GM18909 (cell line): ENCODE results near the gene OR2A42.
"Not testable (repeated sequence)": the region's sequence is repeated elsewhere in the genome, so short reads cannot be mapped to it uniquely, and the experiment has no call there.

Experiments
- ATAC-seq: cut with Tn5 transposase; IDR thresholded peaks from one replicate; pipeline ENCODE4 v1.9.1; 2021; ENCODE audit warnings: mild to moderate bottlenecking; ENCODE audit not compliant: unreplicated experiment, poor library complexity

Gene OR2A42, protein sequence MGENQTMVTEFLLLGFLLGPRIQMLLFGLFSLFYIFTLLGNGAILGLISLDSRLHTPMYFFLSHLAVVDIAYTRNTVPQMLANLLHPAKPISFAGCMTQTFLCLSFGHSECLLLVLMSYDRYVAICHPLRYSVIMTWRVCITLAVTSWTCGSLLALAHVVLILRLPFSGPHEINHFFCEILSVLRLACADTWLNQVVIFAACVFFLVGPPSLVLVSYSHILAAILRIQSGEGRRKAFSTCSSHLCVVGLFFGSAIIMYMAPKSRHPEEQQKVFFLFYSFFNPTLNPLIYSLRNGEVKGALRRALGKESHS

DNA sequence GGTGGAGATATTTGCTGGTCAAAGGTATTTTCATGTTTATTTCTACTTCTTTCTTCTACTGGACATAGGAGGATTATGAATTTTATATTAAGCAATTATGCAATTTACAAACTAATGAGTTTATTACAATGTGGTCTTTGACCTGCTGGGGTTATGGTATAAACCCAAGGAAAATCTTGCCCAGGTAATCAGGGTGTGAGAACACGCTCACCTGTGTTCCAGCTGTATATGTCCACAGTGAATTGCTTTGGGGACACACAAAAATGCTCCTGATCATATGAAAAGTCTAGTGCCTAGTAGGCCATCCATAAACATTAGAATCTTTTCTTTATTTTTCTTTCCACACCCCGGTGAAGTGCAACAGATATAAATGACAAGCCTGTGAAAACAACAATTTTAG, at the start of gene OR2A42:
Gene OR2A42 (minus strand): TSS at position 241 of the 400 bp plus-strand sequence. CDS start 6,762 bp downstream, outside the sequence.
- ATAC-seq, result not testable (repeated sequence)

DNA sequence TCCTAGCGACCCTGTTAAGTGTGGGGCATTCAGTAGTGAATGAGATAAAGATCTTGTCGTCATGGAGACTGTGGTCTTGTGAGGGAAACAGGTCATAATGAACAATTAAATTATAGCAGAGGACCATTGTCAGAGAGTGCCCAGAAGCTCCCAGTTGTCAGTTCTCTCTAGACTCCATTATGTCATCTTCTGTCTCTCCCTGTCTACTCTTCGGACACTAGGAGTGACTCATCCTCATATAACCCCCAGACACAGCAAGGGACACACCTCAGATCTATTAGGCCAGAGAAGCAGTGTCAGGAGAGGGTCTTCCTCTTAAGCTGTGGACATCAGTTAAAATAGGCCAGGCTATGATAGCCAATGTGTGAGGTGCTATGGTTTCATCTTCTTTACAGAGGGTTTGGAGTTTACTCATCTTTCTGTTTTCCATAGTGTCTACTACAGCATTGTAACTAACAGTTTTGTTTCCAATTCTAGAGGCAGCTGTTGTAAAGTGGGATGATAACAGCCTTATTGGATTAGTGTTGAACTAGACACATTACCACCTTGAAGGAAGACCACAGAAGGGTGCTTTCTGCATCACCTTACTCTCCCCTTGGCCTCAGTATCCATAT, 47.9 kb upstream of the OR2A42 start:
- not testable (repeated sequence) for ATAC-seq

DNA sequence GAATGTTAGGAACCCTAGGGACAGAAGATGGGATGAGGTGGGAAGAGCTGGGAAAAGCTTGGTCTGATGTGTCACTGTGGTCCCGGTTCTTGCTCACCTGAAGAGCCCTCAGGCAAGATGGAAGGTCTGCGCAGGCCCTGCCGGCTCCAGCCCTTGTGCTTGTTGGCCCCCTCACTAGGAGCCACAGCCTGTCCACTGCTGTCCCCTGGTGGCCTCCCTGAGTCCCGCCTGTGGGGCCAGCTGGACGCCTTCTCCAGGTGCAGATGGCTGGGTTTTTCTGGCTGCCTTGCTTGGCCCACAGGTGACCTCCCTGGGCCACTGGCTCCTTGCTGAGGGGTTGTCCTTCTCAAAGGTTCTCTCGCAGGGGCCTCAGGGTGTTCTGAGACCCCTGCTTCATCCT, 44.3 kb upstream of the OR2A42 start:
- not testable (repeated sequence) for ATAC-seq

DNA sequence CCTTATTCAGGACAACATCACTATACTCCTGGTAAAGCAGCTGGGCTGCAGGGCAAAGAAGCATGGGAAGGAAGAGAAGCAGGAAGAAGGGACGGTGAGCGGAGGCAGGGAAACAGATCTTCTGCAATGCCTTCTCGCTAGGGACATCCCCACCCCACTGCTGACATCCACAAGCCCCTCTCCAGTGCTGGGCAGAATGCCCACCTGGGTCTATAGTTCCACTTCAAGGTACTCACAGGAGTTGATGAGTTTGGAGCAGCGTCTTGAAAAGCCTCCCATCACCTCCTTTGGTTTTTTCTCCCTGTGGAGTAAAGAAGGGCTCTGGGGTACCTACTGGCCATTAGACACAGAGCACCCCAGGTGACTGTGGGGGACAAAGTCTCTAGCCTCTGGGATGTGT, 43.1 kb upstream of the OR2A42 start:
- ATAC-seq, result not testable (repeated sequence)

DNA sequence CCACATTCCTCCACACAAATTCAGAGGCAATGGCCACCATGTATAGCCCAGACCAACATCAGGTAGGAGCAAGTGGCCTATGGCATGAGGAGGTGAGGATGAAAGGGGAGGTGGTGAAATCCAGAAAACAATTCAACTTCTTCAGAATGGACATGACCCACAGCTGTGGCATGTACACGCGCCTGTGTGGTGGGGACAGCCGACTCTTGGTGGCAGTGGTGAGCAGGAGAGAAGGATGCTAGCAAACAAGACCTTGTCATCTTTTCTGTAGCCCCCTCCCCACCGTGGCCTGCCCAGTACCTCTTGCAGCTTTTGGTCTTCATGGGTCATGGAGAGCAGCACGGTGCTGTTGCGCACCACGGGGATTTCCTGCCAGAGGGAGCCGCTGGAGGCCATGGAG, 42.6 kb upstream of the OR2A42 start:
- ATAC-seq, result not testable (repeated sequence)

DNA sequence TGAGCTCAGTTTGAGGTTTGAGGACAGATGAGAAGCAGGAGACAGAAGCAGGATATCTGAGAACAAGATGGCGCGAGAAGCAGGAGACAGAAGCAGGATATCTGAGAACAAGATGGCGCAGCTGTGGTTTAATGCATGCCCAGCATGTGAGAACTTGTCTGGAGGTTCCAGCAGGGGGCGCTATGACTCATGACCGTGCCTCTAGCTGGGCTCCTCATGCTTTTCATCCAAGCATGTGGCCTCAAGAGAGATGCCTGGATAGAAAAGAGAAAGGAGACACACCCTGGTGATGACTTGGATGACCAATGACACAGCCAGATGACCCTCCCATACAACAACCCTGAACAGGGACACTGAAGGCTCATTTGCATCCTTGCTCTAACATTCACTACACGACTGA, 40.6 kb upstream of the OR2A42 start:
- ATAC-seq, result peak; percentile 48

DNA sequence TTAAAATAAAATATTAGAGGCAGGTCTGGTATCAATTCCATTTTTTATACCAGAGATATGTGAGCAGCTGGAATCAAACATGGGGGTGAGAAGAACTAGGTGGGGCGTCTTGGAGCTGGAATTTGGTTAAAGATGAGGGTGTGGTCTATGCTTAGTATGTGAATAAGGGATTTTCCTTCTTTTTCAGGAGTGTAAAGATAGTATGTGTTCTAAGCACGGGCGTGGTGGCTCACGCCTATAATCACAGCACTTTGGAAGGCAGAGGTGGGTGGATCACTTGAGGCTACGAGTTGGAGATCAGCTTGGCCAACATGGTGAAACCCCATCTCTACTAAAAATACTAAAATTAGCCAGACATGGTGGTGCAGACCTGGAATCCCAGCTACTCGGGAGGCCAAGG, 35.9 kb upstream of the OR2A42 start:
- ATAC-seq, result not testable (repeated sequence)

DNA sequence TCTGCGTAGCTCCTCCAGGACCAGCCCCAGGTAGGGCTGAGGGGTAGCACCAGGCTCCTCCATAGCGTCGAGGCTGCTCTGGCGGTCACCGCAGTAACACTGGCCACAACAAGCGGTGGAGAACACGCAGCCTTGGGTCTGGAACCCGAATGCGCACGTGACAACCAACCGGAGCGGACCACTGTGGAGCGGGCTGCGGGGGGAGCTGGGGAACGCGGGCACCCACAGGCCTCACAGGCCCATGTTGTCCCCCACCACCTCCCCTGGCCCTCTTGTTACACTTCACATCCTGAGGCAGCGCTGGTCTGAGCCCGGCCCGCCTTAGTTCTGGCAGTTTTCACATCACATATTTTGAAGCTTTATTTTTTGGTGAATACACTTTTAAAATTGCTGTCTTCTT, 29.8 kb upstream of the OR2A42 start, which contains the start of gene CTAGE8:
Gene CTAGE8 (minus strand): TSS at position 101 of the 400 bp plus-strand sequence. CDS start 38 bp downstream, at position 63.
- not testable (repeated sequence) for ATAC-seq

DNA sequence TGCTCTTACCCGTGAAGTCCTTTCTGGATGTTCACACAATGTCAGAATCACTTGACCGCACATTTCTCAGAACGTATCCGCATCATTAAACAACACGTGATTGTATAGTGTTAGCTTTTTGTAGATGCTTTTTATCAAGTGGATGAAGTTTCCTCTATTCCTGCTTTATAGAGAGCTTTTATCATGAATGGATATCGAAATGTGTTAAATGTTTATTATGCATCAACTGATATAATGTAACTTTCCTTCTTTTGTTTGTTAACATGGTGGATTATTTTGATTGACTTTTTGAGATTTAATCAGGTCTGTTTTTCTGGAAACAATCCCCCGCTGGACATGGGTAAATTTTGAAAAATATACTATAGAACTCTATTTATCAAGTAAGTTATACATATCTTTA, 25.3 kb upstream of the OR2A42 start, which contains the start of gene OR2A7:
Gene OR2A7 (minus strand): TSS at position 101 of the 400 bp plus-strand sequence. CDS start 5,164 bp downstream, outside the sequence.
- not testable (repeated sequence) for ATAC-seq

DNA sequence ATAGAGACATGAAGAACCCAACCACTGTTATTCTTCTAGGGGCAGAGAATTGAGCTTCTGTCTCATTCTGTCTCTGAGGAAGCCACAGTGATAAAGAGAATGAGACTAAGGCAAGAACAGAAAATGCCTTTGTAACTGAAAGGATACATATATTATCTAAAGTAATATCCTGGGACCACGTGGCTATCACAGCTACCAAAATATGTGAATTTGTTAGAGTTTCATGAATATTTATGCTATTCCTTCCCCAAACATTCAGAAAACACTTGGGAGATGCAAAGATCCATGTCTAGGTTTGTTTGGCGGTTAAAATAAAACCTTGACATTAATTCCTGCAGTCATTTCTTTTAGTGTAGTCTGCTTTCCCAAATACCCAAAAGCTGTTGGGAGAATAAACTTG, 22.7 kb upstream of the OR2A42 start:
- ATAC-seq, result not testable (repeated sequence)

DNA sequence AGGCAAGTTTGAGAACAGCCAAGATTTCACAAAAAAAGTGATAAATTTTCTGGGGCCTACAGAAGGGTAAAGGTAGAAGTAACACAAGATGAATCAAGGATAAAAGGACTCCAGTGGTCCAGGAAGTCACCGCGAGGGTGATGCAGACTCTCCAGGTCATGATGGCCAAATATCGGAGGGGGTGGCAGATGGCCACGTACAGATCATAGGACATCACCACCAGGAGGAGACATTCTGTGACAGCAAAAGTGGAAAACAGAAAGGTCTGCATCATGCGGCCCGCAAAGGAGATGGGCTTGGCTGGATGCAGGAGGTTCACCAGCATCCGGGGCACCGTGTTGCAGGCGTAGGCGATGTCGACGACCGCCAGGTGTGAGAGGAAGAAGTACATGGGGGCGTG, 19.7 kb upstream of the OR2A42 start:
- ATAC-seq, result not testable (repeated sequence)

DNA sequence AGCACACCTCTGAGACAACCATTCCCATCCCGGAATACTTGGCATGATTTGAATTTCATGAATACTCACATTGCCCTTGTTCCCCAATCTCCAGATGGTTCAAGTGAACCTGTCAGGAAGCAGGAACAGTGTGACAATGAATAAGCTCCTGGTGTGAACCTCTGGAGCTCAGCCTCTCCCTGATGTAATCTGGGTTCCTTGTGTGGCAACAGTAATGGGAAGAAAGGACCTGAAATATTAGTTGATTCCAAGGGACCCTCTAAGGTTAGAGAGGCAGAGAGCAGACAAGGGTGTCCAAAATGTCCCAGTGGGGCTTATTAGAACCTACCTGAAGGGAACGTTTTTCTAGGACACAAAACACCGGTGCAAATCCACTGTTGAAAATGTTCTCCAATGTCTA, 16.7 kb upstream of the OR2A42 start:
- ATAC-seq, result no peak

DNA sequence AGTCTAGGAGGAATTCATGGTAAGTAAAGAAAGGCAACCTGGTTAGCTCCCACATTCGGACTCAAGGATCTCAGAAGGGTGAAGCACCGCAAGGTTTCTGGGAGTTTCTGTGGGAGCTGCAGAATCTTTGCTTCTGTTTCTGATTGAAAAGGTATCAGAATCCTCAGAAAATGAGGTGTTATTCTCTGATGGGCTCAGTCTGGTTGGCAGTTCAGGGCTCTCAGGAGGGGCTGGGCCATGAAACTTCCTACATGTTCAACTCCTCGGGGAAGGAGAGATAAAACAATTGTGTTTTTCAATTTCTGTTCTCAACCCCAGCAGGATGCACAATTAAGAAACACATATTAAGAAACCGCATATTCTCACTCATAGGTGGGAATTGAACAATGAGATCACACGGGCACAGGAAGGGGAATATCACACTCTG, 16.1 kb upstream of the OR2A42 start:
- no peak for ATAC-seq

DNA sequence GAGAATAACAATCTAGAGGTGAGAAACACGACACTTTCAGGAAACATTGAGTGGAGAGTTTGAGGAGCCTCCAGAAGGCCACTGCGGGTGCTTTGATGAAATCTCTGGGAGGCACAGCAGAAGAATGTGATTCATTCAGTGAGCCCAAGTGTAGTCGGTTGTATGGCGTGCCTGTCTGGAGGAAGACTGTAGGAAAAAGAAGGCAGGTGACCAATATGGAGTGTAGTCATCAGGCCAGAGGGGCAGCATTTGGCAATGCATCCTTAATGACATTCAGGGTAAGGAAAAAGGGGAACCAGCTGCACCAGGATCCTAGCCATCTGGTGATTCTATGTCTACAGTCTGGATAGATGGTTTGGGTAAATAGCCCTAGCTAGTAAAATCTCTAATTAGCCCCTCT, 12.9 kb upstream of the OR2A42 start:
- ATAC-seq, result not testable (repeated sequence)

DNA sequence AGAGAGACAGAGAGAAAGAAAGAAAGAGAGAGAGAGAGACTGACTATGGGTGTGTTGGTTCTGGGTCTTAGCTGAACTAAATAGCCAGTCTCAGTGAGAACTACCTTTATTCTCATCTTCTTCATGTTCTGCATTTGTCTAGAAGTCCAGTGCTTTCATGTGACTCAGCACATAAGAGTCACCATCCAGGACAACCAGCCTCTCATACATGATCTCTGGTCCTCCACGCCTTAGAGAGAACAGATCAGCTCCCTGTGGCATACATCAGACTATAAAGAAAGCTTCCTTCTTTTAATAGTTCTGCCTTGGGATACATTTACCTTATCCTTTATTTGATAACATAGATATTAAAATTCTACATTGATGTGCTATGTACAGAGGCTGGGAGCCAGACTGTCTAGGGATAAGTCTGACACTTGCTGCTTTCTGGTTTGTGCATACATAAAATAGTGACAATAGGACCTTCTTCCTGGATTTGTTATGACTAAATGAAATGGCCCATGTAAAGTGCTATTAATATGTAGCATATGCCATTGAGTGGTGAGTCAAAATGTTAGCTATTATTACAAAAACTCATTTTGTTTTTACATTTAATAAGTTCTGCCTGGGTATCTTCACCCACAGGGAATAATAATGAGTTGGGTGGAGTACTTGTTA, 8.4 kb upstream of the OR2A42 start:
- ATAC-seq, result not testable (repeated sequence)

DNA sequence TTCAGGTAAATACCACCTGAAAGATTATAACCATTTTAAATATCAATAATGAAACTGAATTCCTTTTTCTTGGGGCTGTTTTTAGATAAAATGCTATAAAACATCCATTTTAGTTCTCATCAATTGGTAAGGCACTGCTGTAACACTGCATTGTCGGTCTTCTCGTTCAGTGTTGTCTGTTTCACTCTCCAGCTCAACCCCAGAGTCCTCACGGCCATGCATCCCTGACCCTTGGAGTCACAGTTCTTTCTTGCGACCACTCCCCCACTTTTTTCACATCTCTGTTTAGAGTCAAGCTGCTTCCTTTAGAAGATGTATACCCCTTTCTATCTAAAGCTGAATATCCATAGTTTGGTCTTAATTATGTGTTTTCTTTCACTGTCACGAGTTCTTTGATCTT, 7.6 kb upstream of the OR2A42 start:
- not testable (repeated sequence) for ATAC-seq

DNA sequence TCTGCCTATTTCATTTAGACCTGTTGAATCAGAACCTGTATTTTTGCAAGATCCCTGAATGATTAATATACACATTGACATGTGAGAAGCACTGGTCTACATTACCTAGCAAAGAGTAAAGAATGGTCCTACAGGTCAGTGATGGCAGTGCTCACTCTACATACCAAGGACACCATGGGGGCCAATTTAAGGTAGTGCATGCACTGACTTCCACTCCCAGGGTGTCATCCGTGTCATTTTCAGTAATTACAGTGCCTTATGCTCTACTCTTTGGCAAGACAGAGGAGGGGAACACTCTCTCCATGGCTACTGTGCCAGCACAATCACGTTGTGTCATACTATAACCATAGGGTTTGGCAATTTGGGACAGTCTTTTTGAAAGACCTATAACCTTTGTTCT, 6.0 kb upstream of the OR2A42 start:
- ATAC-seq, result not testable (repeated sequence)

DNA sequence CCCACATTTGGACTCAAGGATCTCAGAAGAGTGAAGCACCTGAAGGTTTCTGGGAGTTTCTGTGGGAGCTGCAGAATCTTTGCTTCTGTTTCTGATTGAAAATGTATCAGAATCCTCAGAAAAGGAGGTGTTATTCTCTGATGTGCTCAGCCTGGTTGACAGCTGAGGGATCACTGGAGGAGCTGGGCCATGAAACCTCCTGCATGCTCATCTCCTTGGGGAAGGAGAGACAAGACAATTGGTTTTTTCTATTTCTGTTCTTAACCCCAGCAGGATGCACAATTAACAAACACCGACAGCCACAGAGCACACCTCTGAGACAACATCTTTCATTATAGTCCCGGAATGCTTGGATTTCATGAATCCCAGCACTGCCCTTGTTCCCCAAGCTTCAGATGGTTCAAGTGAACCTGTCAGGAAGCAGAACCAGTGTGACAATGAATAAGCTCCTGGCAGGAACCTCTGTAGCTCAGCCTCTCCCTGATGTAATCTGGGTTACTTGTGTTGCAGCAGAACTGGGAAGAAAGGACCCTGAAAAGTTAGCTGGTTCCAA, 799 bp downstream of the OR2A42 start:
- not testable (repeated sequence) for ATAC-seq

DNA sequence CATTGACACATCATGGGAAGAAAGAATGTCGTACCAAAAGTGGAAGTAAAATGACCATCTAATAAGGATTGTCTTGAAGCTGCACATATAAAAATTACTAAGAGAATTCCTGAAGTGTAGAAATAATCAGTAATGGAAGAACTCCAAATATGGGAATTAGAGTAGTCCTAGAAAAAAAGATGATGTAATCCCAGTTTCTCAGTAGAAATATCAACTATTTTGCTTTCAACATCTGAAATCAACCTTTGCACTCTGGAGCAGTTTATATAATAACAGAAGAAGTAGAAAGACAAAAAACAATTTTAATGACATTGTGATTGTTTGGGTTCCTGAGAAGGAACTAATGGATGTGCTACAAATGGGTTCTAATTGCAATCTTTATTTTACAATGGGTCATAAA, 6.4 kb downstream of the OR2A42 start:
- ATAC-seq, result not testable (repeated sequence)

DNA sequence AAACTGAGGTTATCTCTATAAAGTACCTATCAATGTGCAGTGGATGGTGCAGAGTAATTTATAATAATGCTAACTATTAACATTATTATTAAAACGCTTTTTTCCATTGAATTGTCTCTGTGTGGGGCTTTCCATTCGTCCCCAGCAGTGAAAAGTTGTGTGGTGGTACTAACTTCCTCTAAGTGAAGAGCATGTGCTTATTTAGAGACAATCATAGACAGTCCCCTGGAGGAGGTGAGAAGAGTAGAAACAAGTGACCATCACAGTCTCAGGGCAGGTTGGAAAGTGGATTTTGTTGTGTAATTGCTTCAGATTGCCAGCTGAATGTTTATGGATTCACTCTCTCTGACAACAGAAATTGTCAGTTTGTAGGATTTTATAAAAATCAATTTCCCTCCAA, 8.4 kb downstream of the OR2A42 start:
- not testable (repeated sequence) for ATAC-seq

DNA sequence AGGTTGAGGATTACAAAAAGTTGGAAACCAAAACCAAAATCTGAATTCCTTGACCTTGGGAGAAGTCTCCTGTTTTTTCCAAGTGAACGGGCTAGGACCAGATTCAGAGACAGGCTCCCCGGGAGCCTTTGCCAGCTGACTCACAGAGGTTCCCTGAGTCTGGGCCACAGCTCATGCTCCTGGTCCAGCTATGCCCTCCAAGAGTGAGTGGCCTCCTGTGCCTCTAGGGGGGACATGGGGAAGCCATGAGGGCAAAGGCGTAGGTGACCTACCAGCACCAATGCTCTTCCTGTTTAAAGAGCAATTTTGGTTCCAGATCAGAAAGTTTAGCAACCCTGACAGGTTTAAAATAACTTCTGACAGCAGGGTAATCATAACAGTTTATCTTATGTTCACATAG, 10.6 kb downstream of the OR2A42 start:
- not testable (repeated sequence) for ATAC-seq
